HG03378 (cell line): ENCODE data around the gene TOM1L2.

ENCODE experiments used
- ATAC-seq: cut with Tn5 transposase; IDR thresholded peaks from one replicate; pipeline ENCODE4 v1.9.1; 2021; ENCODE audit warnings: mild to moderate bottlenecking, moderate library complexity; ENCODE audit not compliant: unreplicated experiment

Gene TOM1L2

DNA sequence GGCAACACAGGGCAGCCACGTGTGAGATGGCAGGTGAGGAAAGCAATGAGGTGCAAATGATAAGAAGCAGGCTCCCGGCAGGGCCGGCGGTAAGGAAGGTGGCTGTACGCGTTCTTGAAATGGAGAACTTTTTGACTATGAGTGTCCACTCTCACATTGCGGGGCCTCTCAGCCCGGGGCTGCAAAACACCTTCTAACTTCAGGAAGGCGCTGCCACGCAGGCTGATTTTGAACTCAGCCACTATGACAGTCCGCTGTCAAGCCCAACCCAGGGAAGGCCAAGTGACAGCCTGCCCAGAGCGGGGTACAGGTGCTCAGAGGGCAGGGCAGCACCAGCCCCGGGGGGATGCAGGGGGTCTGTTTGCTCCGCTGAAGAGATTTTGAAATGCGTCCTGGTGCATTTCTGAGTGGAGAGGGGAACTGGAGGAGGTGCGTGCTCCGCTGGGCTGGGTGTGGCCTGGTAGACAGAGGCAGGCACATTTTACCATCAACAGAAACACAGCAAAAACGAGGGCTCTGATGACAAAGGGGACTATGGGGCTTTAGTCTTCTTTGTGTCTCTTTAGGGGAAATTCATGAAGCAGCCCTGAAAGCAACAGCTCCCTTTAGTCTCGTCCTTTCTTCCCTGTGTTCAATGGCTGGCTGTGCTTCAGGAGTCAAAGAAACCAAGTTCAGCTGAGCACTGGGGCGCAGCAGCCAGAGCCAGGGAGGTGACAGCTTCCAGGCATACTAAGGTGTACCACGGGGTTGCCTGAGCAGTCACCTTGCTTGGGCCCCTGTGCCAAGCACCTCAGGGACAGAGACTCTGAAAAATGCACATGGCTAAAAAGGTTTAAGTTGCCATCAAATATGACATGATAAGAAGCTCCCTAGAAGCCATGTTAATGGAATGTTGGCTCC is 120.8 kb downstream of the TOM1L2 start:
- no peak for ATAC-seq

GRCh38 chr17:17849845-17850373 is 122.3 kb downstream of the TOM1L2 start:
- ATAC-seq, result no peak

DNA sequence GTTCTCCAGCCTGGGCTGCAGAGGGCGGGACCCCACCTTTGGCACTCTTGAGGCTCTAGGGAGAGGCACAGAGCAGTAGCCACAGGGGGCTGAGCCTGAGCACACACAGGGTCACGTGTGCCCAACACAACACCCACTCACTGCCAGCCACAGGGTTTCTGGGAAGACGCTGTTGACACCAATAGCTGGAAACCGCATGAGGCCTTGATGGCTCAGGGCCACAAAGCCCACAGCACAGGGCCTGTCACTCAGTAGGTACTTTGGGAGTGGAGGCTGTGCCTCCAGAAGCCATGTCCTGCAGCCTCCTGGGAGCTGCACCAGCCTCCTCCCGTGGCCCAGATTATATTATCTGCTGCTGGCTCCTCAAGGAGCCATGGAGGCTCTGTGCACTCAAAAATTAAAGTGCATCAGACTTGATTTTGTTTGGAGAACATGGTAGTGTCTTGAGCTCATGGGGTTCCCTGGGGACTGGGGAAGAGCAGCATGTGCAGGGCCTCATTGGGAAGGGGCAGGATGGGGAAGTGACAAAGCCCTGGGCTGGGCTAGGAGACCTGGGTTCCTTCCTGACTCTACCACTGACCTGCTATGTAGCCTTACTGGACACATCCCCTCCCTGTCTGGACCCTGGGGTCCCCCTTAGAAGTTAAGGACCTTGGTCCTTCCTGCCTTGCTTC is 122.9 kb downstream of the TOM1L2 start:
- peak; percentile 61 for ATAC-seq

DNA sequence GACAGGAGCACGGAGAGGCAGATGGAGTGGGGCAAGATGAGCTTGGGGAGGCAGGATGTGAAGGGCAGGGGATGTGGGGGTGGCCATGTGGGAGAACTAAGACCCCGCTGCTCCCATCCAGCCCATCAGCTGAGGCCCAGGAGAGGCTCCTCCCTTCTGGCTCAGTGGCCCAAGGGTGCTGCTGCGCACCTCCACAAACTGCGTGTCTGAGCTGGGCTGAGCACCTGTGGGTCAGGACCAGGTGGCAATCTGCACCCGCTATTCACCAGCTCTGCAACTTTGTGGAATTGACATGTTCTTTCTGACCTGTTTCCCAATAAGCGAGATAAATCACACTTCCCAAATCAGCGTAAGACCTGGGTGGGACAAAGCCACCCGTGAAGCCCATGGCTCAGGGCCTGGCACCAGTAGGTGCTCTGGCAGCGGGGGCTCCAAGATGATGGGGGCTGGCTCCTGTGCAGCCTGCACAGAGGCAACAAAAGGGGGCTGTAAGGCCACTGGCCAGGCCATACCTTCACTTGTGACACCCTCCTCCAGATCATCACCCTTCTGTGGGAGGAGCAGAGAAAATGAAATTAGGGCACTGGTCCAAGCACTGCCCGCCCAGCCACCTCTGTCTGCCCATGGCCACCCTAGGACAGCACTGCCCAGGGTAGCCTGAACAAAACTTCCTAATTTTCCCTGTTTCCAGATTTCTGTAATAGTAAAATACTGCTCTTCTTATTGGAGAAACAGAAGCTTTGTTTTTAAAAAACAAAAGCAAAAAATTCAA is 123.7 kb downstream of the TOM1L2 start:
- no peak for ATAC-seq

GRCh38 chr17:17847726-17848125 is 124.5 kb downstream of the TOM1L2 start:
- ATAC-seq, result no peak

- ATAC-seq, result no peak
Observed at GRCh38 chr17:17847118-17847689, 125.0 kb downstream of the TOM1L2 start.

DNA sequence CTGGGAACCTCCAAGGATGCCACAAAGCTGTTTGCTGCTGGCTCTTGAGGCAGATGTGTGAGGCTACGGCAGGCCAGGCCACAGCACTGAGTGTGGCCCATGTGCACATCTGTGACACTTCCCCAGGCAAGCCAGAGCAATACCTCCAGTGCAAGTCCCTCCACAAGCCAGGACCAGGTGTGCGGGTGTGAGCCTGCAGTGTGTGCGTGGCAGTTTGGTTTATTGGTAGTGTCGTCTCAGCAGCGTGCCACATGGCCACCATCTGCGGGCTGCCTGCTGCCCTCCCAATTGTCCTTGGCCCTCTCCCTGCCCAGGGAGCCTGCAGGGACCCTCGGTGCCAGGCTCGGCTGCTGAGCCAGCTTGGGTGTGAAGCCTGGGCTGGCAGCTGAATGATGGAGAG is 125.6 kb downstream of the TOM1L2 start:
- no peak for ATAC-seq

- ATAC-seq, result no peak
Observed at GRCh38 chr17:17846003-17846402, 126.2 kb downstream of the TOM1L2 start.

DNA sequence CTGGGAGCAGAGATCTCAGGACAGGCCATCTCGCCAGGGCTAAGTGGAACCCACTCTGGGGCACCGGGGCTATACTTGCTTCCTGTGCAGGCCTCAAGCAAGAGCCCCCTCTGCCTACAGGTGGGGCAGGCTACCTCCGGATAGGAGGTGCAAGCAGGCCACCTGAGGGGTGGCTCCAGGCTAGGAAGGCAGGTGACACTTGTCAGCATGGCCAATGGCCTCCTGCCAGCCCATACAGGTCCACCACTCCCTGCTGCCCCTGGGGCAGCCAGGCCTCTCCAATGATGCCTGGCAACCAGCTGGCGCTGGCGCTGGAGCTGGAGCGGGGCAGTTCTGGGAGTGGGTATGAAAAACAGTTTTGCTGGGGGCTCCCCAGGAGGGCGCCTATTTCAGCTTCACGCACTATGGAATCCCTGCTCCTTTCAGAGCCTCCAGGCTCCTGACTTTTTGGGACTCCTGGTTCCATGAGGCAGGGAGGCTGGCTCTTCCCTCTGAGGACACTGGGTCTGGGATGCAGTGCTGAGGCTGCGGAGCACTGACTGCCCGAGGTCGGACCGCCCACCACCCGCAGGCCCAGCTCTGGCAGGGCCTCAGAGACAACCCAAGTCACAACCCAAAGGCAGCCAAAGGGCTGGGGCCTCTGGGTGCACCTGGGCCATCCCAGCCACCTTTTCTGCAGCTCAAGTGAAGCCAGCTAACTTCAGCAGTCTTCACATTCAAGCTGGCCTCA is 127.0 kb downstream of the TOM1L2 start:
- ATAC-seq, result no peak

- no peak for ATAC-seq
Observed at GRCh38 chr17:17844500-17844899, 127.7 kb downstream of the TOM1L2 start.

DNA sequence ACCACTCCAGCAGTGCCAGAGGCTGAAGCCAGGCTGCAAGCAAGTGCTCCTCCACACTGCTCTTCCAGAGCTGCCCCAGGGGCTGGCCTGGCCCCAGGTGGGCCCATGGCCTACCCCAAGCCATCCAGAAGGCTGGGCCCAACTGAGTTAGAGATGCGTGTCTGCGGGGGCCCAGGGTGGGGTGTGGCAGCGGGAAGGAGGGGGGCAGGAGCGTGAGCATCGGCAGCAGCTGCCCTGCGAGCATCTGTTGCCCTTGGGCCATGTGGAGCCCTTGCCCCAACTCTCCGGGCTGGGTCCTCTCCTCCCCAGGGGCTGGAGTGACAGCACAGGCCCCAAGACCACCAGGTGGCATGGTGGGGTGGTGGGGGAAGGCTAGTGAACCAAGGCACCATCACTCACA is 128.1 kb downstream of the TOM1L2 start:
- ATAC-seq, result no peak

GRCh38 chr17:17843096-17843495 is 129.1 kb downstream of the TOM1L2 start:
- no peak for ATAC-seq

DNA sequence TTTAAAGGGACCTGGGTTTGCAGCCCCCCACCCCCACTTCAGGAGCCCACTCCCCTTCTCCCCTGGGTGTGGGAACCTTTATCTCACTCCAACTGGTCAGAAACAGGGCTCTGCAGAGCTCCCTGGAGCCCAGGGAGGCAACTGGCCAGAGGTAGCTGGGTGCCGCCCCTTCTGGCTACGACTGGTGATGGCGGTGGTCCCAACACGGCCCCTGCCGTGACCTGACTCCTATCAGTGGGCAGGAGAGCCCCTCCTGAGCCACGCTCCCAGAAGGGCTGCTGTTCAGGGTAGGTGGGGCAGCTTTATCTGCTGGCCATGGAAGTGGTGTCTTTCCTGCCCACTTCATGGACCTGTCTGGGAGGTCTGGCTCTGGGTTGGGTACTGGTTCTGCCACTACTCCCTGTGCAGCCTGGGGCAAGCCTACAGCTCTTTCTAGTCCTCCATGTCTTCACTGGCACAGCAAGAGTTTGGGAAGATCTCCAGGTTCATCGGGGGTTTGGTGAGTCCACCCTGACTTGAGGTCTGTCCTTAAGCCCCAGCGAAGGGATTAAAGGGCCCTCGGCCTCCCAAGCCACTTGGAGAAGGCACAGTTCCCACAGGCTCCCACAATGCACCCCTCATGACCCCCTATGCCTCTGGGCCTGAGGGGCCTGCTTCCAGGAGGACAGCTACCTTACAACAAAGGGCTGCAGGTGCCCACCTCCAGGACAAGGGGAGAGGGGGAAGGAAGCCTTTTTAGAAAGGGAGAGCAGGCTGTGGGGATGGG is 129.9 kb downstream of the TOM1L2 start:
- no peak for ATAC-seq

DNA sequence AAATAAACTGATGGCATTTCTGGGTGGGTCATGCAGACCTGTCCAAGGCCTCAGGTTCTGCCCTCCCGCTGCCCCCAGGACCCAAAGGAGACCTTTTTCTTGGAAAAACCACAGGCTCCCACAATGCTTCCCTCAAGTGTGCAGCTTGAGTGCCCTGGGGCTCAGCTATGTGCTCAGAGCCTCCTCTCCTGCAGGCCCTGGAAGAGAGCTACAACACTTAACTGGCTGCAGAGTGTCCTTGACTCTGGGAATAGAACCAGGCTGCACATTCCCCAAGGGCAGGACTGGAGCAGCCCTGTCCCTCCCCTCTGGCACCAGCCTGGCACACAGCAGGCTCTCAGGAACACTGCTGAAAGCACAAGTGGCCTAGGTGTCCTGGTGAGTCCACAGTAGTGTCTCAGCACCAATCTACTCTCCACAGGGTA is 130.6 kb downstream of the TOM1L2 start:
- ATAC-seq, result no peak

- no peak for ATAC-seq
Observed at GRCh38 chr17:17840751-17841591, 131.2 kb downstream of the TOM1L2 start.

GRCh38 chr17:17839791-17840707 is 132.2 kb downstream of the TOM1L2 start:
- no peak for ATAC-seq
